Renal cortical epithelial cell (primary cell): ENCODE data around the gene DNAAF9. TPM values are rescaled to one million over a fixed set of nuclear protein-coding genes. Genes with fewer than 3 reads are reported as not detected.

Experiments used
- DNase-seq: peaks from one replicate; pipeline ENCODE4 v3.0.0-alpha.2; 2011; ENCODE audit warnings: low read depth
- total RNA-seq: library from RNA; depleted of rRNA; stranded (reverse); fragments of >200 nt; gene quantifications from 2 replicates; pipeline ENCODE4 v1.2.3, GENCODE V29; 2014

The DNAAF9 gene
- total RNA-seq, 1 donor from 2014 or later, result 22.0 TPM

- no peak for DNase-seq
Observed at GRCh38 chr20:3410464-3410863, 3.0 kb upstream of the DNAAF9 start.

- DNase-seq, result no peak
Observed at GRCh38 chr20:3409417-3409816, 1.9 kb upstream of the DNAAF9 start.

- peak; percentile 44 for DNase-seq
Observed at GRCh38 chr20:3407771-3408637, 535 bp upstream of the DNAAF9 start.

GRCh38 chr20:3406481-3407039 is 909 bp downstream of the DNAAF9 start:
- DNase-seq, result no peak

GRCh38 chr20:3405696-3406358 is 1.6 kb downstream of the DNAAF9 start:
- no peak for DNase-seq

GRCh38 chr20:3405139-3405538 is 2.3 kb downstream of the DNAAF9 start:
- DNase-seq, result no peak

GRCh38 chr20:3404402-3404801 is 3.1 kb downstream of the DNAAF9 start:
- DNase-seq, result no peak

- DNase-seq, result no peak
Observed at GRCh38 chr20:3403741-3404140, 3.7 kb downstream of the DNAAF9 start.

- no peak for DNase-seq
Observed at GRCh38 chr20:3402453-3402852, 5.0 kb downstream of the DNAAF9 start.

- peak; percentile 15 for DNase-seq
Observed at GRCh38 chr20:3400260-3401155, 7.0 kb downstream of the DNAAF9 start.

- peak; percentile 51 for DNase-seq
Observed at GRCh38 chr20:3398681-3399252, 8.7 kb downstream of the DNAAF9 start.

- no peak for DNase-seq
Observed at GRCh38 chr20:3396492-3396891, 11.0 kb downstream of the DNAAF9 start.

GRCh38 chr20:3392756-3393155 is 14.7 kb downstream of the DNAAF9 start:
- DNase-seq, result no peak

- peak; percentile 95 for DNase-seq
Observed at GRCh38 chr20:3390759-3391425, 16.6 kb downstream of the DNAAF9 start.

- DNase-seq, result no peak
Observed at GRCh38 chr20:3383878-3384495, 23.5 kb downstream of the DNAAF9 start.

- no peak for DNase-seq
Observed at GRCh38 chr20:3382836-3383235, 24.6 kb downstream of the DNAAF9 start.

GRCh38 chr20:3380228-3381070 is 27.0 kb downstream of the DNAAF9 start:
- no peak for DNase-seq

GRCh38 chr20:3378138-3378537 is 29.3 kb downstream of the DNAAF9 start:
- DNase-seq, result no peak

GRCh38 chr20:3377644-3378043 is 29.8 kb downstream of the DNAAF9 start:
- DNase-seq, result no peak

- peak; percentile 89 for DNase-seq
Observed at GRCh38 chr20:3374296-3374695, 33.2 kb downstream of the DNAAF9 start.
